A673 (cell line): Measurements from ENCODE around the gene MAP3K13. TPM values are rescaled to one million over a fixed set of nuclear protein-coding genes. Genes with fewer than 3 reads are reported as not detected.

Source experiments
- BruUV-seq: library from RNA; stranded (reverse); fragments of 400-500 nt; replicated peaks from 2 replicates; lab custom pipeline; 2021; lab: Mats Ljungman, UMichigan
- CTCF ChIA-PET: fragments of 300-600 bp; sonication (Branson Sonifier 250); formaldehyde crosslinking; loops from one replicate; lab custom pipeline; 2022; ENCODE audit warnings: antibody characterized with exemption; lab: Charles Lee
- POLR2A ChIA-PET: fragments of 300-600 bp; sonication (Branson Sonifier 250); formaldehyde crosslinking; loops from one replicate; lab custom pipeline; 2022; ENCODE audit warnings: antibody characterized with exemption; ENCODE audit not compliant: low non-redundant PET; lab: Charles Lee
- DNase-seq: peaks from one replicate; pipeline ENCODE4 v3.0.0-alpha.2; 2015; ENCODE audit warnings: low spot score
- H3K27ac ChIP-seq: fragments of 200-600 bp; sonication (generic); 2 replicates; pipeline ENCODE4 v1.5.1; 2016; ENCODE audit warnings: mixed run types, low read depth, mild to moderate bottlenecking, mixed read lengths, antibody characterized with exemption, low read length; ENCODE audit not compliant: poor library complexity, severe bottlenecking
- H3K27me3 ChIP-seq: fragments of 200-600 bp; sonication (generic); replicated peaks from 2 replicates; pipeline ENCODE4 v1.6.1; 2017; ENCODE audit warnings: mixed run types, low read depth, mild to moderate bottlenecking, mixed read lengths, antibody characterized with exemption, low read length; ENCODE audit not compliant: insufficient read depth, poor library complexity
- H3K36me3 ChIP-seq: fragments of 200-600 bp; sonication (generic); 2 replicates; pipeline ENCODE4 v1.6.1; 2016; ENCODE audit warnings: mixed run types, mild to moderate bottlenecking, mixed read lengths, antibody characterized with exemption, low read length; ENCODE audit not compliant: insufficient read depth, poor library complexity, severe bottlenecking
- H3K4me1 ChIP-seq: fragments of 200-600 bp; sonication (generic); 2 replicates; pipeline ENCODE4 v1.6.1; 2017; ENCODE audit warnings: mixed run types, mild to moderate bottlenecking, mixed read lengths, antibody characterized with exemption, low read length; ENCODE audit not compliant: insufficient read depth, poor library complexity, severe bottlenecking
- H3K4me3 ChIP-seq: fragments of 200-600 bp; sonication (generic); 2 replicates; pipeline ENCODE4 v1.5.1; 2016; ENCODE audit warnings: low read depth, mixed run types, mild to moderate bottlenecking, mixed read lengths, low read length; ENCODE audit not compliant: poor library complexity, severe bottlenecking
- H3K9me3 ChIP-seq: fragments of 200-600 bp; sonication (generic); 2 replicates; pipeline ENCODE4 v1.6.1; 2016; ENCODE audit warnings: mixed run types, low read depth, mild to moderate bottlenecking, mixed read lengths, antibody characterized with exemption, low read length; ENCODE audit not compliant: poor library complexity, severe bottlenecking
- EZH2 ChIP-seq: fragments of 200-600 bp; sonication (generic); IDR thresholded peaks from 2 replicates; pipeline ENCODE4 v1.6.1; 2017; ENCODE audit warnings: borderline replicate concordance, low read depth, mild to moderate bottlenecking, mixed read lengths, antibody characterized with exemption, low read length; ENCODE audit not compliant: poor library complexity, severe bottlenecking
- intact Hi-C: fragments of 100-400 bp; cut with micrococcal nuclease; formaldehyde crosslinking; loops from one replicate; pipeline ENCODE4 v1.10.0; 2022; ENCODE audit not compliant: unreplicated experiment
- total RNA-seq: library from RNA; stranded (reverse); gene quantifications from 2 replicates; pipeline ENCODE4 v1.2.3, GENCODE V29; 2021
- TF ChIP-seq, protein P1 (sequence below): fragments of 300-800, 200-600 bp; sonication (generic); conservative IDR thresholded peaks from 2 replicates; pipeline ENCODE4 v1.5.1; 2017; ENCODE audit warnings: low read depth, mild to moderate bottlenecking, antibody characterized with exemption, low read length, moderate library complexity, mixed read lengths

The MAP3K13 gene
- total RNA-seq, 1 experiment from 2014 or later = 26.8 TPM

GRCh38 chr3:185488465-185488864 lies 125.5 kb downstream of the MAP3K13 start:
- no peak for TF ChIP-seq EZH2
- TF ChIP-seq, protein P1, sequence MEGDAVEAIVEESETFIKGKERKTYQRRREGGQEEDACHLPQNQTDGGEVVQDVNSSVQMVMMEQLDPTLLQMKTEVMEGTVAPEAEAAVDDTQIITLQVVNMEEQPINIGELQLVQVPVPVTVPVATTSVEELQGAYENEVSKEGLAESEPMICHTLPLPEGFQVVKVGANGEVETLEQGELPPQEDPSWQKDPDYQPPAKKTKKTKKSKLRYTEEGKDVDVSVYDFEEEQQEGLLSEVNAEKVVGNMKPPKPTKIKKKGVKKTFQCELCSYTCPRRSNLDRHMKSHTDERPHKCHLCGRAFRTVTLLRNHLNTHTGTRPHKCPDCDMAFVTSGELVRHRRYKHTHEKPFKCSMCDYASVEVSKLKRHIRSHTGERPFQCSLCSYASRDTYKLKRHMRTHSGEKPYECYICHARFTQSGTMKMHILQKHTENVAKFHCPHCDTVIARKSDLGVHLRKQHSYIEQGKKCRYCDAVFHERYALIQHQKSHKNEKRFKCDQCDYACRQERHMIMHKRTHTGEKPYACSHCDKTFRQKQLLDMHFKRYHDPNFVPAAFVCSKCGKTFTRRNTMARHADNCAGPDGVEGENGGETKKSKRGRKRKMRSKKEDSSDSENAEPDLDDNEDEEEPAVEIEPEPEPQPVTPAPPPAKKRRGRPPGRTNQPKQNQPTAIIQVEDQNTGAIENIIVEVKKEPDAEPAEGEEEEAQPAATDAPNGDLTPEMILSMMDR = no peak
- Histone ChIP-seq H3K4me3 (no peak overlapping the region), H3K4me1 (no peaks in the 10 kb centered on the region), H3K27ac (no peak overlapping the region), H3K27me3 (no peaks in the 10 kb centered on the region), H3K36me3 (peaks cover 16% of the 10 kb centered on the region), H3K9me3 (no peaks in the 10 kb centered on the region)
- intact Hi-C loops = no loop called here
- ChIA-PET CTCF (no interaction called here), POLR2A (no interaction called here)
- no peak for DNase-seq
- BruUV-seq = no TSS peak

DNA sequence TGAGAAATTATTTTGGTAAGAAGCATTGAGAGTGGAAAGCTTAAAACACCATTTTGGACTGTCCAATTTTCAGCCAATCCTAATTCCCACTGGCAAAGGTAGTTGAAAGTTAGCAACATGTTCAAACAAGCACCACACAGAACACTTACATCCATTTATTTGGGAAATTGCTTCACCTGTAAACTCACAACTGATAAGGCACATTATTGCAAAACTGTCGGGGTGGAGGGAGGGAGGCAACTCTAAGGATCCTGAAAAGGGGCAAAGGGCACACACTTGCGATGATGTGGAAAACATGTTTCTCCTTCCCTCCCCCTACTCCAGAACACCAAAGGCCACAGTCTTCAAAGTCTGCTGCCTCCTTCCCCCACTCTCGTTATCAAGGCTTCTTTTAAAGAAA lies 126.5 kb downstream of the MAP3K13 start:
- ChIA-PET POLR2A (no interaction called here), CTCF (no interaction called here)
- Histone ChIP-seq H3K27me3 (no peaks in the 10 kb centered on the region), H3K36me3 (peaks cover 24% of the 10 kb centered on the region), H3K4me3 (no peak overlapping the region), H3K4me1 (no peaks in the 10 kb centered on the region), H3K27ac (no peak overlapping the region), H3K9me3 (no peaks in the 10 kb centered on the region)
- intact Hi-C loops = no loop called here
- no TSS peak for BruUV-seq
- DNase-seq = no peak
- TF ChIP-seq, protein P1 = no peak
- TF ChIP-seq EZH2 = no peak

DNA sequence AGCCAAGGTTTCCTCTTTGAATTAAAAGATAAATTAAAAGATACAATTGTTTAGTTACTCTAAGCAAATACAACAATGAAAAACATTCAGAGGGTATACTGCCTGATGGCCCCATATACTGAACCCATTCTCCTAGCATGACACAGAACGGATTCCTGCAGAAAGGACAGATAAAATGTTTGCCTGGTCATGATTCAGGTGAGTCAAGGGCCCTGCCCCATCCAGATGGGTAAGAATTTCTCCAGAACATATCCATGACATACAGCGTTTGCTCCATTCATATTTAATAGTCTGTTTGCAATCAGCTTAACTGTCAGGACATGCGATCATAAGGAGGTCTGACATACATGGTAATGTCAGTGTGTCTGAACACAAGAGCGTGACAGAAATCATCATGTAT lies 127.3 kb downstream of the MAP3K13 start:
- BruUV-seq = no TSS peak
- Histone ChIP-seq H3K36me3 (peaks cover 29% of the 10 kb centered on the region), H3K27me3 (no peaks in the 10 kb centered on the region), H3K9me3 (no peaks in the 10 kb centered on the region), H3K4me1 (no peaks in the 10 kb centered on the region), H3K27ac (no peak overlapping the region), H3K4me3 (no peak overlapping the region)
- intact Hi-C loops = no loop called here
- POLR2A ChIA-PET = no interaction called here
- TF ChIP-seq EZH2 = no peak
- TF ChIP-seq, protein P1 = no peak
- CTCF ChIA-PET = no interaction called here
- DNase-seq = no peak
